ENCODE results near the gene ZNF689.
A peak's percentile ranks its signal among the peaks of the same experiment; 100 is the strongest.

The ZNF689 gene

DNA sequence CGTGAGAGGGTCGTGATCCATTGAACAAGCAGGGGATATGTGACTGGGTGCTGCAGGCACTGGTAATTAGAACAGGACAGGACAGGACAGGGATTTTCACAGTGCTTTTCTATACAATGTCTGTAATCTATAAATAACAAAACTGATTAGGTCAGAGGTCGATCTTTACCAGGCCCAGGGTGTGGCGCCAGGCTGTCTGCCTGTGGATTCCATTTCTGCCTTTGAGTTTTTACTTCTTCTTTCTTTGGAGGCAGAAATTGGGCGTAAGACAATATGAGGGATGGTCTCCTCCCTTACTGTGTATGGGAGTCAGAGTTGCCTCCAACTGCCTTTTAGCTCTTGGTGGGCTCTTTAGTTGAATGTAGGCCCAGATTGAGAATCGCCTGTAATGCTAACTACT, 50.5 kb downstream of the ZNF689 start:
- DNase-seq, result no peak

DNA sequence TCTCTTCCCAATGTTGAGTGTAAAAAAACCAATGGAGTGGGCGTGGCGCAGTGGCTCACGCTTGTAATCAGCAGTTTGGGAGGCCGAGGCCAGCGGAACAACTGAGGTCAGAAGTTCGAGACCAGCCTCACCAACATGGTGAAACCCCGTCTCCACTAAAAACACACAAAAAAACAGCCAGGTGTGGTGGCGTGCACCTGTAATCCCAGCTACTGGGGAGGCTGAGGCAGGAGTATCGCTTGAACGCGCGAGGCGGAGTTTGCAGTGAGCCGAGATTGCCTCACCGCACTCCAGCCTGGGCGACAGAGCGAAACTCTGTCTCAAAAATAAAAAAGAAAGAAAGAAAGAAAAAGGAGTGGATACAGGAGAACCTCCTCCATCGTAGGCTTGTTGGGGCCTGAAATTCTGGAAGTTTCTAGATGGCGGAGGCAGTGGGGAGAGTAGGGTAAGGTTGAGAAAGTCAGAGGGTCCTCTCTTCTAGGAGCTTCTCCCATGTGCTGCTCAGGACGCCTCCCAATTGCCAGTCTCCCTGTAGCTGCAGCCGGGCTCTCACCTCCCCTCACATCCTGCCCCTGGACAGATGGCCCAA, 51.3 kb downstream of the ZNF689 start:
- peak; percentile 24 to 36 for DNase-seq

DNA sequence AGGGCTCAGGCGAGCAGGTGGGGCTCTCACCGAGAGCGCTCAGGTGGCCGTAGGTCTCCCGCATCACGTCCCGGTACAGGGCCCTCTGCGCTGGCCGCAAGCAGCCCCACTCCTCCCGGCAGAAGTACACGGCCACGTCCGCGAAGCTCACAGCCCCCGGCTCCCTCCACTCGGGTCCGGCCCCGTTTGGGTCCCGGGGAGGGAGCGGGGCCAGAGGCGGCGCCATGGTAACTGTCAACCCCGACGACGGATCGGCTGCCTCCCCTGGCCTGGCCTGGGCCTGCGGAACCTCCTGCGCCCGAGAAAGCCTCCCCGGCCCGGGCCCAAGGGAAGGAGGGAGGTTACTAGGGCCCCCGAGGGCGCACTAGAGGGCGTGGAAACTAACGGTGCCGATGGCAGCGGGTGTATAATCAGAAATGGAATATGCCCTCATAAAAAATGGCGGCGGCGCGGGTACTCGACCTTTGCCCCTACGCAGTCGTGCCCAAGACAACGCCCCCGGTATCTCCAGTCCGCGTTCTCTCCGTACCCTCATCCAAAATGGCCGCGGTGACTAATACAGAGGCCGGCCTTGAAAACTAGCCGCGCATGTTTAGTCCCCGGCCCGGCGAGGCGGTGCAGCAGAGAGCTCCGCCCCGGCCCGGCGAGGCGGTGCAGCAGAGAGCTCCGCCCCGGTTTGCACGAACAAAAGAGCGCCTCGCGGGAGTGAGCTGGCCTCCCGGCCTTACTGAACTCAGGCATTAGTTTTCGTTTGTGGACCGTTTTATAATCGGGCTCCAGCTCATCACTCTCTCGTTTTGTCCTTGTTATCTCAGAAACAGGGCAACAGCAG, 52.0 kb downstream of the ZNF689 start, which contains the start of gene ZNF764:
ZNF764 (minus strand) TSS at position 418 of the 832 bp plus-strand sequence; CDS start at position 226, 192 bp downstream.
- peak; percentile 95 to 99 for DNase-seq

DNA sequence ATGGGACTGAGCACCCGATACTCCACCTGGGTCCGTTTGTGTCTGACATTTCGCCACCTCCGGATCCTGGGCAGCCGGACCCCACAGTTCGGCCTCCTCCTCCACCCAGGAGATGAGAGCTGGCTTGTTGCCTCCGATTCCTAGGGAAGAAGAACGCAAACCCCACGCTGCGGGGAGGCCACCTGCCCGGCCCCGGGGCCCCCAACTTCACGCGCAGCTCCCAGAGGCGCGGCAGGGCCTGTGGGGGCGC, 52.6 kb downstream of the ZNF689 start:
- no peak for DNase-seq

DNA sequence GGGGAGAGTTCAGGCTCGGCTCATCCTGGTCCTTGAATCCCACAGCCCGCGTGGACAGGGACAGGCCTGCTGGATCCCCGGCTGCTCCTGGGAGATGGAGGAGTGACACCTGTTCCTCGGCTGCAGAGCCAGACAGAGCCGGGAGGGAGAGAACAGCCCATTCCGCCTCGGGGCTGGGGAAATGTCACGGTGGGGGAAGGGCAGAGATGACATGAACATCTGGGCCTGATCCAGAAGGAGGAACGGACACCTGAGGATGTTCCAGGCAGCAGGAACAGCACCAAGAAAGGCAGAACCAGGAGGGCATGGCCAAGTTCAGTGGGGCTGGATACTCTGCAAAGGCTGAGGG, 54.1 kb downstream of the ZNF689 start:
- DNase-seq, result peak in 1 of 2 experiments; percentile 26

DNA sequence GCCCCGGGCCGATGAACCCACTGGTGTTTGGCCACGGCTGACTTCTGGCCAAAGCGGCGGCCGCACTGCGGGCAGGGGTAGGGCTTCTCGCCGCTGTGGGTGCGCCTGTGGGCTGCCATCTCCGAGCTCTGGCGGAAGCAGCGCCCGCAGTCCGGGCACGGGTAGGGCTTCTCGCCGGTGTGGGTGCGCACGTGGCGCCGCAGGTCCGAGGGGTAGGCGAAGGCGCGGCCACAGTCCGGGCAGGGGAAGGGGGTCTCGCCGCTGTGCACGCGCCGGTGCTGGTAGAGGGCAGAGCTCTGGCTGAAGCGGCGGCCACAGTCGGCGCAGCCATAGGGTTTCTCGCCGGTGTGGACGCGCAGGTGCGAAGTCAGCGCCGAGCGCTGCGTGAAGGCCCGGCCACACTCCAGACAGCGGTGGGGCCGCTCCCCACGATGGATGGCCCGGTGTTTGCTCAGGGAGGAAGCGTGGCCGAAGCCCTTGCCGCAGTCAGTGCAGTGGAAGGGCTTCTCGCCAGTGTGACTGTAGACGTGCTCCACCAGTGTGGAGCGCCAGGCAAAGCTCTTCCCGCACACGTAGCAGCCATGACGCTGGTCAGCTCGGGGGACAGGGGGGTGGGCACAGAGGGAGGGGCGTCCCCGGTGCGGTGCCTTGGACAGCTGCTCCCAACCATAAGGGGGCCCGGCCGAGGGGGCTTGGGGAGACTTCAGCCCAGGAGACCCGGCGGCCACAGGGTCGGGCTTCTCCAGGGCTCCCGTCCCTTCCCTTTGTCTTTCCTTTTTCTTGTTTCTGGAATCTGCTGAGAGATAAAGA, 54.7 kb downstream of the ZNF689 start:
- DNase-seq, result no peak

DNA sequence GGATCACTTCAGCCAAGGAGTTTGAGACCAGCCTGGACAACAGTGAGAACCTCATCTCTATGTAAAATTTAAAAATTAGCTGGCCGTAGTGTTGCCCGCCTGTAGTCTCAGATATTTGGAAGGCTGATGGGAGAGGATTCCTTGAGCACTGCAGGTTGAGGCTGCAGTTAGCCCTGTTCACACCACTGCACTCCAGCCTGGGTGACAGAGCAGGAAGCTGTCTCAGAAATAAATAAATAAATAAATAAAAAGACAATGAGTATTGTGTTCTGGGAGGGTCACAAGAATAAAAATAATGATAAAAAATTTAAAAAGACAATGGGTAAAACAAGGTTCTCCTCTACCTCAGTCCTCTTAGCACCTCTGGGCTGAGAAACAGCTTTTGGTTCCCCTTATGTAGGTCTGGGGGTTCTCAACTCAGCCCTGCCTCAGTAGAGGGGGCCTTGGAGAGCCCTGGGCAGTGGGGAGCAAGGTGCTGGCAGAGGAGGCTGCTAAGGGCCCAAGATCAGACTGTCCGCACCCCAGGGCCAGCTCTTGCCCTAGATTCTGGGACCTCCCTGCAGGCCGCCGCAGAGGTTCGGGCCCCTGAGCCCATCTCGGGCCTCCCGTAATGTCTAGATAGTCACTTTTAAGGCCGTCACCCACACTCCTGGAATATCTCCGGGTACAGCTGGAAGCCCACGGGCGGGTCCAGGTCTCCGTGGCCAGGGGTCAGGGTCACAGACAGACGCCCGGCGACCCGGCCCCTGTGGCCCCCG, 55.5 kb downstream of the ZNF689 start:
- DNase-seq, result no peak

DNA sequence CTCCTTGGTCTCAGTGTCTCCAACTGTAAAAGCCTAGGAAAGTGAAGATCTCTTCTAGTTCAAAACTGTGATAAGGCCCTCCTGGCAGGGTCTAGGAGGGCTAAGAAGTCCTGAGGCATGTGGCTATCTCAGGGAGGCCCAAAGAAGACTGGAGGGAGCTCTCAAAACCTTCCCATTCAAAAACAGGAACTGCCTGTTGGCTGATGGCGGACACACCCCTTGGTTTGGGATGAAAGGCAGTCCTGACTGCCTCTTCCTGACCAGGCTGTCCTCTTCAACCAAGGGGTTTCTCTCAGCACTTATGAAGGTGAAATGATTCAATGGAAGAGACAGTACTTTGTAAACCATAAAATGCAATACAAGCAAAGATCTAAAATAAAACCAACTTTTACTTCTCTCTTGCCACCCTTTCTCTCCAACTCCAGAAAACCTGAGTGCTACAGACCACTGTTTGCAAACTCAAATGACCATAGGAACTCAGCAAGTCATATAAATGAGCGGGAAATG, 56.7 kb downstream of the ZNF689 start:
- no peak for DNase-seq

DNA sequence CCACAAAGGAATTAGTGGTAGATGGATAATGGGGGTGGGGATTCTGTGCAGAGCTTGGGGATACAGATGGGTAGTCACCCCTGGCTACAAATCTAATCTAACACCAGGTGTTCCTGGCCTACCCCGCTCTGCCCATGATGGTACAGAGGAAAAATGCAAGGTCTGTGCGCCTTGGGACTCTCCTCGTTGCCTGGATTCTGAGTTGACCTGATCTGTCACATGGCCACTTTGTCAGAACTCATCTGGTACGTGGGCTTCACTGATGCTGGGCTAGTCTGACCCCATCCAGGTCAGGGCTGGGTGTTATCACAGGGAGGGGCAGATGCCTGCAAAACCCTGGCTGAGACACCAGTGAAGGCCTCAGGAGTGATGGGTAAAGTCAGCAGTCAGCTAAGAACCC, 57.2 kb downstream of the ZNF689 start:
- DNase-seq, result no peak

Data from NCI-H524 (cell line).